HEK293 (cell line): ENCODE data around the gene ST6GALNAC6.

Source experiments
- BCL11B ChIP-seq: fragments of 450-650 bp; formaldehyde crosslinking; IDR thresholded peaks from 2 replicates; pipeline ENCODE4 v1.5.1; 2016; ENCODE audit warnings: low read depth, missing biosample characterization, missing genetic modification characterization
- CTCF ChIP-seq: fragments of 450-650 bp; formaldehyde crosslinking; IDR thresholded peaks from 2 replicates; pipeline ENCODE4 v1.5.1; 2016; ENCODE audit warnings: missing biosample characterization, missing genetic modification characterization
- ELK4 ChIP-seq: IDR thresholded peaks from 2 replicates; pipeline ENCODE4 v1.6.1; 2011; ENCODE audit warnings: mild to moderate bottlenecking, low read depth, low read length, borderline replicate concordance
- FEZF1 ChIP-seq: fragments of 450-650 bp; formaldehyde crosslinking; IDR thresholded peaks from 2 replicates; pipeline ENCODE4 v1.5.1; 2016; ENCODE audit warnings: missing biosample characterization, missing genetic modification characterization
- GFI1B ChIP-seq: fragments of 450-650 bp; formaldehyde crosslinking; IDR thresholded peaks from 2 replicates; pipeline ENCODE4 v1.5.1; 2016; ENCODE audit warnings: missing biosample characterization, missing genetic modification characterization
- GLI4 ChIP-seq: fragments of 450-650 bp; formaldehyde crosslinking; IDR thresholded peaks from 2 replicates; pipeline ENCODE4 v1.5.1; 2016; ENCODE audit warnings: missing biosample characterization, missing genetic modification characterization
- HOXA7 ChIP-seq: sonication (generic); formaldehyde crosslinking; IDR thresholded peaks from 2 replicates; pipeline ENCODE4 v1.8.1; 2022; ENCODE audit warnings: missing genetic modification reagents, borderline replicate concordance
- KLF8 ChIP-seq: fragments of 450-650 bp; formaldehyde crosslinking; IDR thresholded peaks from 2 replicates; pipeline ENCODE4 v1.5.1; 2016; ENCODE audit warnings: missing biosample characterization, missing genetic modification characterization
- SALL2 ChIP-seq: fragments of 450-650 bp; formaldehyde crosslinking; IDR thresholded peaks from 2 replicates; pipeline ENCODE4 v1.5.0; 2017; ENCODE audit warnings: missing biosample characterization, mild to moderate bottlenecking, missing genetic modification characterization, borderline replicate concordance
- WT1 ChIP-seq: fragments of 450-650 bp; formaldehyde crosslinking; IDR thresholded peaks from 2 replicates; pipeline ENCODE4 v1.5.1; 2016; ENCODE audit warnings: missing biosample characterization, missing genetic modification characterization
- ZBTB10 ChIP-seq: fragments of 450-650 bp; formaldehyde crosslinking; IDR thresholded peaks from 2 replicates; pipeline ENCODE4 v1.5.1; 2016; ENCODE audit warnings: missing biosample characterization, missing genetic modification characterization
- ZEB2 ChIP-seq: fragments of 450-650 bp; formaldehyde crosslinking; IDR thresholded peaks from 2 replicates; pipeline ENCODE4 v1.5.1; 2016; ENCODE audit warnings: missing biosample characterization, missing genetic modification characterization
- ZNF112 ChIP-seq: fragments of 450-650 bp; formaldehyde crosslinking; IDR thresholded peaks from 2 replicates; pipeline ENCODE4 v1.5.0; 2017; ENCODE audit warnings: missing biosample characterization, missing genetic modification characterization
- ZNF211 ChIP-seq: fragments of 450-650 bp; formaldehyde crosslinking; IDR thresholded peaks from 2 replicates; pipeline ENCODE4 v1.5.1; 2016; ENCODE audit warnings: low read depth, missing biosample characterization, missing genetic modification characterization
- ZNF214 ChIP-seq: fragments of 450-650 bp; formaldehyde crosslinking; IDR thresholded peaks from 2 replicates; pipeline ENCODE4 v1.5.1; 2017; ENCODE audit warnings: missing biosample characterization, mild to moderate bottlenecking, missing genetic modification characterization, borderline replicate concordance
- ZNF274 ChIP-seq, 2 experiments: fragments of 200-500 bp in 1 of 2; fragments of 450-650 bp in 1 of 2; sonication (Bioruptor generic) in 1 of 2; formaldehyde crosslinking in 1 of 2; IDR thresholded peaks; 2 replicates each; pipeline versions ENCODE4 v1.5.1 to v1.6.1; 2014 to 2016; ENCODE audit warnings: borderline replicate concordance in 1 of 2, inconsistent platforms in 1 of 2, low read length in 1 of 2, missing biosample characterization in 1 of 2, missing genetic modification characterization in 1 of 2
- ZNF311 ChIP-seq: fragments of 450-650 bp; formaldehyde crosslinking; IDR thresholded peaks from 2 replicates; pipeline ENCODE4 v1.5.1; 2017; ENCODE audit warnings: missing biosample characterization, missing genetic modification characterization, borderline replicate concordance
- ZNF354C ChIP-seq: fragments of 450-650 bp; formaldehyde crosslinking; IDR thresholded peaks from 2 replicates; pipeline ENCODE4 v1.5.1; 2016; ENCODE audit warnings: missing biosample characterization, missing genetic modification characterization, low read depth, borderline replicate concordance
- ZNF404 ChIP-seq: fragments of 450-650 bp; formaldehyde crosslinking; IDR thresholded peaks from 2 replicates; pipeline ENCODE4 v1.5.1; 2017; ENCODE audit warnings: missing biosample characterization, missing genetic modification characterization
- ZNF529 ChIP-seq: fragments of 450-650 bp; formaldehyde crosslinking; IDR thresholded peaks from 2 replicates; pipeline ENCODE4 v1.5.1; 2017; ENCODE audit warnings: missing genetic modification characterization, missing biosample characterization; ENCODE audit not compliant: insufficient replicate concordance
- ZNF548 ChIP-seq: fragments of 450-650 bp; formaldehyde crosslinking; IDR thresholded peaks from 2 replicates; pipeline ENCODE4 v1.5.1; 2016; ENCODE audit warnings: missing biosample characterization, missing genetic modification characterization
- ZNF558 ChIP-seq: fragments of 450-650 bp; formaldehyde crosslinking; IDR thresholded peaks from 2 replicates; pipeline ENCODE4 v1.5.1; 2016; ENCODE audit warnings: missing biosample characterization, missing genetic modification characterization
- ZNF560 ChIP-seq: fragments of 450-650 bp; formaldehyde crosslinking; IDR thresholded peaks from 2 replicates; pipeline ENCODE4 v1.5.1; 2017; ENCODE audit warnings: missing biosample characterization, missing genetic modification characterization, borderline replicate concordance
- ZNF830 ChIP-seq: fragments of 450-650 bp; IDR thresholded peaks from 2 replicates; pipeline ENCODE4 v1.5.0; 2018; ENCODE audit warnings: missing biosample characterization, missing genetic modification characterization, low read depth, mild to moderate bottlenecking, moderate library complexity
- ZNF843 ChIP-seq: fragments of 450-650 bp; formaldehyde crosslinking; IDR thresholded peaks from 2 replicates; pipeline ENCODE4 v1.5.1; 2016; ENCODE audit warnings: missing biosample characterization, missing genetic modification characterization
- TF ChIP-seq, protein P1 (sequence below): fragments of 450-650 bp; formaldehyde crosslinking; IDR thresholded peaks from 2 replicates; pipeline ENCODE4 v1.5.1; 2017; ENCODE audit warnings: missing biosample characterization, missing genetic modification characterization
- TF ChIP-seq, protein P2 (sequence below): sonication (generic); formaldehyde crosslinking; IDR thresholded peaks from 2 replicates; pipeline ENCODE4 v1.8.1; 2022; ENCODE audit warnings: mild to moderate bottlenecking, moderate library complexity, missing genetic modification reagents
- TF ChIP-seq, protein P3 (sequence below): fragments of 450-650 bp; formaldehyde crosslinking; IDR thresholded peaks from 2 replicates; pipeline ENCODE4 v1.5.1; 2017; ENCODE audit warnings: missing biosample characterization, mild to moderate bottlenecking, missing genetic modification characterization, moderate library complexity

Gene ST6GALNAC6

DNA sequence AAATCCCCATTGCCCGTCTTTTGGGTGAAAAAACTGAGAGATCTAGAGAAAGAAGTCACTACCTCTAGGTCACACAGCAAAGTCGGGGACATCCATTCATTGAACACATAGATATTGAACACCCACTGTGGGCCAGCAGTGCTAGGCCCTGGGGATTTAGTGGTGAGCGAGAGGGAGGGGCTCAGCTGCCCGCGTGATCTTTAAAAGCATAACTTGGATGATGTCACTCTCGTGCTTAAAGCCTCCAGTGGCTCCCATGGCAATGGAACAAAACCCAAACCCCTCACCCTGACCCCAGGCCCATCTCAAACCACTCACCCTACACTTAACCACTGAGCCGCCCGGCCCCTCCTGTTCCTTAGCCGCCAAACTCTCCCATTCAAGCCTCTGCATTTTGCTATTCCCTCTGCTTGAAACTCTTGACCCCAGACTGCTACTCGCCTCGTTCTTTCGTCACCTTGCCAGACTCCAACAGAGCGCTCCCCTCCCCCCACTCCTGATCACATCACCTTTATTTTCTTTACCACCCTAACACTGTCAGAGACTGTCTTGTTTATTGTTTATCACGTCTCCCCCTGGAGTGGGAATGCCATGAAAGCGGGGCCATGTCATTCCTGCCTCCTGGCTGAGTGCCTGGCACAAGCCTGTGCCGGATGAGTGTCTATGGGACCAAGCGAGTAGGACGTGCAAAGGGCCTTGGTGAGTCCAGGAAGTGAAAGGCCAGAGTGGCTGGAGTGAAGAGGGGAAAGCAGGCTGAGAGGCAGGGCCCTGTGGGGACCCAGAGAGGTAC is 31.9 kb upstream of the ST6GALNAC6 start (continued):
- TF ChIP-seq, protein P1, sequence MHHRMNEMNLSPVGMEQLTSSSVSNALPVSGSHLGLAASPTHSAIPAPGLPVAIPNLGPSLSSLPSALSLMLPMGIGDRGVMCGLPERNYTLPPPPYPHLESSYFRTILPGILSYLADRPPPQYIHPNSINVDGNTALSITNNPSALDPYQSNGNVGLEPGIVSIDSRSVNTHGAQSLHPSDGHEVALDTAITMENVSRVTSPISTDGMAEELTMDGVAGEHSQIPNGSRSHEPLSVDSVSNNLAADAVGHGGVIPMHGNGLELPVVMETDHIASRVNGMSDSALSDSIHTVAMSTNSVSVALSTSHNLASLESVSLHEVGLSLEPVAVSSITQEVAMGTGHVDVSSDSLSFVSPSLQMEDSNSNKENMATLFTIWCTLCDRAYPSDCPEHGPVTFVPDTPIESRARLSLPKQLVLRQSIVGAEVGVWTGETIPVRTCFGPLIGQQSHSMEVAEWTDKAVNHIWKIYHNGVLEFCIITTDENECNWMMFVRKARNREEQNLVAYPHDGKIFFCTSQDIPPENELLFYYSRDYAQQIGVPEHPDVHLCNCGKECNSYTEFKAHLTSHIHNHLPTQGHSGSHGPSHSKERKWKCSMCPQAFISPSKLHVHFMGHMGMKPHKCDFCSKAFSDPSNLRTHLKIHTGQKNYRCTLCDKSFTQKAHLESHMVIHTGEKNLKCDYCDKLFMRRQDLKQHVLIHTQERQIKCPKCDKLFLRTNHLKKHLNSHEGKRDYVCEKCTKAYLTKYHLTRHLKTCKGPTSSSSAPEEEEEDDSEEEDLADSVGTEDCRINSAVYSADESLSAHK: peak; percentile 79
- TF ChIP-seq ZNF112 (tag by site-specific recombination): no peak
- no peak for TF ChIP-seq ZNF558 (tag by site-specific recombination)
- TF ChIP-seq ELK4: no peak
- TF ChIP-seq, protein P2, sequence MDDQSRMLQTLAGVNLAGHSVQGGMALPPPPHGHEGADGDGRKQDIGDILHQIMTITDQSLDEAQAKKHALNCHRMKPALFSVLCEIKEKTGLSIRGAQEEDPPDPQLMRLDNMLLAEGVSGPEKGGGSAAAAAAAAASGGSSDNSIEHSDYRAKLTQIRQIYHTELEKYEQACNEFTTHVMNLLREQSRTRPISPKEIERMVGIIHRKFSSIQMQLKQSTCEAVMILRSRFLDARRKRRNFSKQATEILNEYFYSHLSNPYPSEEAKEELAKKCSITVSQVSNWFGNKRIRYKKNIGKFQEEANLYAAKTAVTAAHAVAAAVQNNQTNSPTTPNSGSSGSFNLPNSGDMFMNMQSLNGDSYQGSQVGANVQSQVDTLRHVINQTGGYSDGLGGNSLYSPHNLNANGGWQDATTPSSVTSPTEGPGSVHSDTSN (CRISPR knock-in tag): no peak
- TF ChIP-seq ZNF560 (tag by site-specific recombination): no peak
- peak; percentile 92 for TF ChIP-seq ZEB2
- TF ChIP-seq ZNF529 (tag by site-specific recombination): no peak
- 0 out of 2 replicates have a peak, but pooled peaks have one; percentile 44 for TF ChIP-seq WT1 (tag by site-specific recombination)
- TF ChIP-seq ZNF311 (tag by site-specific recombination): no peak
- TF ChIP-seq BCL11B: peak; percentile 70; the same call in 1 of the 2 replicates
- no peak for TF ChIP-seq ZNF211 (tag by site-specific recombination)
- no peak for TF ChIP-seq ZNF843 (tag by site-specific recombination)
- TF ChIP-seq ZNF404 (tag by site-specific recombination): no peak
- TF ChIP-seq ZNF548: no peak
- TF ChIP-seq HOXA7 (CRISPR knock-in tag): no peak
- TF ChIP-seq ZBTB10 (tag by site-specific recombination): no peak; the same call in none of the 2 replicates
- no peak for TF ChIP-seq ZNF354C (tag by site-specific recombination)
- TF ChIP-seq SALL2 (tag by site-specific recombination): no peak
- no peak for TF ChIP-seq ZNF274 (IDR thresholded peaks at IDR 0.05; ENCODE audit: low read length)
- TF ChIP-seq ZNF274 (tag by site-specific recombination; IDR thresholded peaks at IDR 0.05; ENCODE audit: borderline replicate concordance): no peak
- TF ChIP-seq GFI1B (tag by site-specific recombination): no peak
- no peak for TF ChIP-seq ZNF214 (tag by site-specific recombination)
- TF ChIP-seq, protein P3, sequence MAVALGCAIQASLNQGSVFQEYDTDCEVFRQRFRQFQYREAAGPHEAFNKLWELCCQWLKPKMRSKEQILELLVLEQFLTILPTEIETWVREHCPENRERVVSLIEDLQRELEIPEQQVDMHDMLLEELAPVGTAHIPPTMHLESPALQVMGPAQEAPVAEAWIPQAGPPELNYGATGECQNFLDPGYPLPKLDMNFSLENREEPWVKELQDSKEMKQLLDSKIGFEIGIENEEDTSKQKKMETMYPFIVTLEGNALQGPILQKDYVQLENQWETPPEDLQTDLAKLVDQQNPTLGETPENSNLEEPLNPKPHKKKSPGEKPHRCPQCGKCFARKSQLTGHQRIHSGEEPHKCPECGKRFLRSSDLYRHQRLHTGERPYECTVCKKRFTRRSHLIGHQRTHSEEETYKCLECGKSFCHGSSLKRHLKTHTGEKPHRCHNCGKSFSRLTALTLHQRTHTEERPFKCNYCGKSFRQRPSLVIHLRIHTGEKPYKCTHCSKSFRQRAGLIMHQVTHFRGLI (tag by site-specific recombination): no peak
- no peak for TF ChIP-seq CTCF (tag by site-specific recombination)
- TF ChIP-seq ZNF830 (tag by site-specific recombination): no peak
- no peak for TF ChIP-seq GLI4 (tag by site-specific recombination)
- TF ChIP-seq KLF8 (tag by site-specific recombination): peak; percentile 74
- TF ChIP-seq FEZF1: peak; percentile 44
